Mesenchymal stem cell (in vitro differentiated cells and primary cell): ENCODE measurements around the gene PHRF1. TPM values are rescaled to one million over a fixed set of nuclear protein-coding genes. Genes with fewer than 3 reads are reported as not detected.

ENCODE experiments used
- DNase-seq: peaks from one replicate; pipeline ENCODE4 v3.0.0-alpha.2; 2013
- H2AFZ ChIP-seq: one replicate; pipeline ENCODE4 v1.6.1; 2013; ENCODE audit warnings: low read depth, mild to moderate bottlenecking, control low read depth, inconsistent platforms, low read length, moderate library complexity
- H2AK5ac ChIP-seq: 2 replicates; pipeline ENCODE4 v1.6.1; 2013; ENCODE audit warnings: low read length, moderate library complexity, mild to moderate bottlenecking, inconsistent platforms; ENCODE audit not compliant: severe bottlenecking
- H2BK120ac ChIP-seq: one replicate; pipeline ENCODE4 v1.6.1; 2013; ENCODE audit warnings: low read depth, mild to moderate bottlenecking, inconsistent platforms, low read length, moderate library complexity
- H2BK12ac ChIP-seq, 2 experiments: one replicate each; pipeline ENCODE4 v1.6.1; 2013; ENCODE audit warnings: inconsistent platforms in 2 of 2, low read length in 2 of 2, mild to moderate bottlenecking in 2 of 2, moderate library complexity in 2 of 2, control low read depth in 1 of 2
- H2BK15ac ChIP-seq: one replicate; pipeline ENCODE4 v1.6.1; 2013; ENCODE audit warnings: mild to moderate bottlenecking, low read depth, inconsistent platforms; ENCODE audit not compliant: poor library complexity, severe bottlenecking
- H2BK5ac ChIP-seq: 2 replicates; pipeline ENCODE4 v1.6.1; 2013; ENCODE audit warnings: low read depth, mild to moderate bottlenecking, low read length, control low read depth, inconsistent platforms; ENCODE audit not compliant: poor library complexity, severe bottlenecking
- H3K14ac ChIP-seq, 2 experiments: one replicate each; pipeline ENCODE4 v1.6.1; 2013; ENCODE audit warnings: inconsistent platforms in 2 of 2, low read length in 2 of 2, control low read depth in 1 of 2, mild to moderate bottlenecking in 1 of 2, moderate library complexity in 1 of 2
- H3K18ac ChIP-seq, 2 experiments: one replicate each; pipeline ENCODE4 v1.6.1; 2013; ENCODE audit warnings: inconsistent platforms in 2 of 2, low read length in 2 of 2, control low read depth in 1 of 2, low read depth in 1 of 2, mild to moderate bottlenecking in 1 of 2
- H3K23ac ChIP-seq, 2 experiments: one replicate each; pipeline ENCODE4 v1.6.1; 2013; ENCODE audit warnings: inconsistent platforms in 2 of 2, low read length in 2 of 2, mild to moderate bottlenecking in 2 of 2, moderate library complexity in 2 of 2, control low read depth in 1 of 2
- H3K27ac ChIP-seq: 2 replicates; pipeline ENCODE4 v1.5.1; 2013; ENCODE audit warnings: mild to moderate bottlenecking, moderate library complexity, low read length, control low read depth, inconsistent platforms; ENCODE audit not compliant: poor library complexity, severe bottlenecking
- H3K27me3 ChIP-seq, 2 experiments: 2 replicates each; pipeline versions ENCODE4 v1.6.1 to v1.7.0; 2013; ENCODE audit warnings: low read length in 2 of 2, mild to moderate bottlenecking in 2 of 2, moderate library complexity in 2 of 2, control low read depth in 1 of 2, inconsistent platforms in 1 of 2; ENCODE audit not compliant: control insufficient read depth in 1 of 2, insufficient read depth in 1 of 2
- H3K36me3 ChIP-seq, 2 experiments: 2 replicates each; pipeline versions ENCODE4 v1.6.1 to v1.7.0; 2013; ENCODE audit warnings: low read length in 2 of 2, control low read depth in 1 of 2, inconsistent platforms in 1 of 2, low read depth in 1 of 2, mild to moderate bottlenecking in 1 of 2; ENCODE audit not compliant: insufficient read depth in 2 of 2, control insufficient read depth in 1 of 2
- H3K4ac ChIP-seq, 2 experiments: one replicate each; pipeline ENCODE4 v1.6.1; 2013; ENCODE audit warnings: inconsistent platforms in 2 of 2, low read length in 2 of 2, mild to moderate bottlenecking in 2 of 2, moderate library complexity in 2 of 2, control low read depth in 1 of 2, low read depth in 1 of 2
- H3K4me1 ChIP-seq: 2 replicates; pipeline ENCODE4 v1.6.1; 2013; ENCODE audit warnings: low read depth, low read length, control low read depth; ENCODE audit not compliant: control insufficient read depth, insufficient read depth
- H3K4me2 ChIP-seq: 2 replicates; pipeline ENCODE4 v1.6.1; 2013; ENCODE audit warnings: low read length, mild to moderate bottlenecking, inconsistent platforms; ENCODE audit not compliant: poor library complexity, severe bottlenecking
- H3K4me3 ChIP-seq, 2 experiments: 2 replicates each; pipeline versions ENCODE4 v1.5.1 to v1.7.0; 2013; ENCODE audit warnings: low read length in 2 of 2, mild to moderate bottlenecking in 2 of 2, control low read depth in 1 of 2, low read depth in 1 of 2; ENCODE audit not compliant: insufficient read depth in 1 of 2
- H3K79me1 ChIP-seq: replicated peaks from 2 replicates; pipeline ENCODE4 v1.6.1; 2013; ENCODE audit warnings: mild to moderate bottlenecking, control low read depth, low read length, inconsistent platforms; ENCODE audit not compliant: poor library complexity, severe bottlenecking
- H3K9ac ChIP-seq: 2 replicates; pipeline ENCODE4 v1.7.0; 2013; ENCODE audit warnings: mild to moderate bottlenecking, low read length, moderate library complexity
- H3K9me3 ChIP-seq: 2 replicates; pipeline ENCODE4 v1.7.0; 2013; ENCODE audit warnings: mild to moderate bottlenecking, low read length; ENCODE audit not compliant: control insufficient read depth
- H4K8ac ChIP-seq: one replicate; pipeline ENCODE4 v1.6.1; 2013; ENCODE audit warnings: inconsistent platforms, mild to moderate bottlenecking, low read length, moderate library complexity
- H4K91ac ChIP-seq: one replicate; pipeline ENCODE4 v1.6.1; 2013; ENCODE audit warnings: mild to moderate bottlenecking, low read length, inconsistent platforms
- WGBS: methylation state at CpG from one replicate; pipeline ENCODE4 v1.1.7; 2013; ENCODE audit warnings: mixed read lengths; 5-methylcytosine and 5-hydroxymethylcytosine counted together
- polyA plus RNA-seq, 2 experiments: library from polyadenylated mRNA; stranded (reverse); fragments of 200-250 nt; gene quantifications; one replicate each; pipeline ENCODE4 v1.2.3, GENCODE V29; 2013

Gene PHRF1
- polyA plus RNA-seq (2013, experiment 1 of 2), result 13.2 TPM
- polyA plus RNA-seq (2013, experiment 2 of 2), result 11.9 TPM

- H3K4me1 ChIP-seq, result peaks cover 49% of the 10 kb centered on the region
- peaks cover 4 to 7% of the 10 kb centered on the region in 2 experiments for H3K27me3 ChIP-seq
- H3K9me3 ChIP-seq, result no peaks in the 10 kb centered on the region
- peak within 1 kb of the TSS; percentile 98 for H2BK120ac ChIP-seq
- H3K4me2 ChIP-seq, result peak within 1 kb of the TSS; percentile 85
- peak within 1 kb of the TSS; percentile 98 for H3K27ac ChIP-seq
- peak within 1 kb of the TSS in 1 of 2 experiments; percentile 86 for H2BK12ac ChIP-seq
- peak within 1 kb of the TSS; percentile 91 to 96 for H3K18ac ChIP-seq
- H3K4ac ChIP-seq, result peak within 1 kb of the TSS; percentile 88 to 92
- H3K9ac ChIP-seq, result peak within 1 kb of the TSS; percentile 98
- WGBS, result under 1% methylated on average over 20 of the region's 99 CpGs
- peak within 1 kb of the TSS; percentile 83 for H4K91ac ChIP-seq
- peak within 1 kb of the TSS; percentile 96 for H4K8ac ChIP-seq
- H2BK5ac ChIP-seq, result peak within 1 kb of the TSS; percentile 95
- peak within 1 kb of the TSS; percentile 19 for H2BK15ac ChIP-seq
- peaks cover 0 to 13% of the 10 kb centered on the region in 2 experiments for H3K36me3 ChIP-seq
- peak within 1 kb of the TSS in 1 of 2 experiments; percentile 96 for H3K14ac ChIP-seq
- H2AK5ac ChIP-seq, result peak within 1 kb of the TSS; percentile 27
- H3K4me3 ChIP-seq, result peak within 1 kb of the TSS; percentile 82 to 99
- peaks cover 3% of the 10 kb centered on the region for H3K79me1 ChIP-seq
- peak; percentile 95 for DNase-seq
- peak within 1 kb of the TSS in 1 of 2 experiments; percentile 77 for H3K23ac ChIP-seq
- H2AFZ ChIP-seq, result peak within 1 kb of the TSS; percentile 98
These were observed at the start of gene PHRF1 for GRCh38 chr11:575996-576768. Gene PHRF1 (plus strand): TSS chr11:576470. CDS start chr11:581513, 5,043 bp downstream.

GRCh38 chr11:528166-528814 is 48.0 kb upstream of the PHRF1 start:
- no peak overlapping the region for H3K23ac ChIP-seq
- H3K18ac ChIP-seq, result no peak overlapping the region
- H2AK5ac ChIP-seq, result no peak overlapping the region
- H2BK5ac ChIP-seq, result no peak overlapping the region
- no peak overlapping the region for H2AFZ ChIP-seq
- peaks cover 8% of the 10 kb centered on the region for H3K79me1 ChIP-seq
- 91% methylated on average over 30 of the region's 30 CpGs for WGBS
- no peak for DNase-seq
- H3K27ac ChIP-seq, result no peak overlapping the region
- no peak overlapping the region for H4K8ac ChIP-seq
- no peaks in the 10 kb centered on the region for H3K9me3 ChIP-seq
- H3K4me3 ChIP-seq, result no peak overlapping the region
- peak overlapping the region; percentile 9 for H4K91ac ChIP-seq
- no peak overlapping the region for H3K4me2 ChIP-seq
- H2BK120ac ChIP-seq, result no peak overlapping the region
- peaks cover 4% of the 10 kb centered on the region for H3K4me1 ChIP-seq
- no peak overlapping the region for H2BK15ac ChIP-seq
- no peak overlapping the region for H3K4ac ChIP-seq
- H3K36me3 ChIP-seq, result peaks cover 21 to 43% of the 10 kb centered on the region in 2 experiments
- no peak overlapping the region for H3K9ac ChIP-seq
- no peak overlapping the region for H2BK12ac ChIP-seq
- H3K27me3 ChIP-seq, result no peaks in the 10 kb centered on the region
- H3K14ac ChIP-seq, result no peak overlapping the region

GRCh38 chr11:528815-529727 is 47.2 kb upstream of the PHRF1 start:
- 85% methylated on average over 28 of the region's 29 CpGs for WGBS
- peaks cover 10% of the 10 kb centered on the region for H3K79me1 ChIP-seq
- H2BK12ac ChIP-seq, result no peak overlapping the region
- H2BK120ac ChIP-seq, result no peak overlapping the region
- no peak overlapping the region for H4K8ac ChIP-seq
- peaks cover 27 to 50% of the 10 kb centered on the region in 2 experiments for H3K36me3 ChIP-seq
- H3K4me1 ChIP-seq, result peaks cover 10% of the 10 kb centered on the region
- no peak overlapping the region for H3K4me3 ChIP-seq
- no peak overlapping the region for H3K14ac ChIP-seq
- no peak overlapping the region for H3K27ac ChIP-seq
- no peak overlapping the region for H3K9ac ChIP-seq
- no peak overlapping the region for H2BK5ac ChIP-seq
- H3K23ac ChIP-seq, result no peak overlapping the region
- H2AFZ ChIP-seq, result no peak overlapping the region
- no peak overlapping the region for H3K4ac ChIP-seq
- H3K27me3 ChIP-seq, result no peaks in the 10 kb centered on the region
- H2BK15ac ChIP-seq, result no peak overlapping the region
- H3K18ac ChIP-seq, result no peak overlapping the region
- no peak overlapping the region for H3K4me2 ChIP-seq
- H3K9me3 ChIP-seq, result no peaks in the 10 kb centered on the region
- peak overlapping the region; percentile 9 for H4K91ac ChIP-seq
- no peak overlapping the region for H2AK5ac ChIP-seq
- no peak for DNase-seq
